WERI-Rb-1 (cell line): Measurements from ENCODE around the gene CMIP.

Experiments used
- DNase-seq: peaks from one replicate; pipeline ENCODE4 v3.0.0-alpha.2; 2020
- H3K27ac ChIP-seq: fragments of 250-450 bp; sonication (Bioruptor Pico); 2 replicates; pipeline ENCODE4 v1.5.1; 2020; ENCODE audit warnings: mild to moderate bottlenecking, moderate library complexity
- H3K27me3 ChIP-seq: fragments of 250-450 bp; sonication (Bioruptor Pico); 2 replicates; pipeline ENCODE4 v1.5.1; 2021; ENCODE audit warnings: mild to moderate bottlenecking, low read depth, moderate library complexity; ENCODE audit not compliant: insufficient read depth, severe bottlenecking
- H3K36me3 ChIP-seq: fragments of 250-450 bp; sonication (Bioruptor Pico); 2 replicates; pipeline ENCODE4 v1.5.1; 2020; ENCODE audit warnings: mild to moderate bottlenecking, moderate library complexity
- H3K4me3 ChIP-seq: 2 replicates; pipeline ENCODE4 v1.5.1; 2011; ENCODE audit warnings: low read depth, mild to moderate bottlenecking, control low read depth, low read length
- H3K9me3 ChIP-seq: fragments of 250-450 bp; sonication (Bioruptor Pico); 2 replicates; pipeline ENCODE4 v1.5.1; 2021; ENCODE audit warnings: mild to moderate bottlenecking, moderate library complexity; ENCODE audit not compliant: severe bottlenecking
- CTCF ChIP-seq: IDR thresholded peaks from 2 replicates; pipeline ENCODE4 v1.5.1; 2011; ENCODE audit warnings: low read depth, mild to moderate bottlenecking, control low read depth, inconsistent platforms, low read length

Gene CMIP

GRCh38 chr16:81526199-81526598, 81.6 kb downstream of the CMIP start:
- no peak for DNase-seq
- Histone ChIP-seq H3K9me3 (no peaks in the 10 kb centered on the region), H3K36me3 (no peaks in the 10 kb centered on the region), H3K27me3 (no peaks in the 10 kb centered on the region), H3K27ac (no peak overlapping the region), H3K4me3 (no peak overlapping the region)
- no peak for TF ChIP-seq CTCF

GRCh38 chr16:81526935-81527334, 82.3 kb downstream of the CMIP start:
- no peak overlapping the region for H3K27ac ChIP-seq
- no peaks in the 10 kb centered on the region for H3K27me3 ChIP-seq
- no peaks in the 10 kb centered on the region for H3K36me3 ChIP-seq
- no peaks in the 10 kb centered on the region for H3K9me3 ChIP-seq
- TF ChIP-seq CTCF: no peak
- H3K4me3 ChIP-seq: no peak overlapping the region
- DNase-seq: no peak

DNA sequence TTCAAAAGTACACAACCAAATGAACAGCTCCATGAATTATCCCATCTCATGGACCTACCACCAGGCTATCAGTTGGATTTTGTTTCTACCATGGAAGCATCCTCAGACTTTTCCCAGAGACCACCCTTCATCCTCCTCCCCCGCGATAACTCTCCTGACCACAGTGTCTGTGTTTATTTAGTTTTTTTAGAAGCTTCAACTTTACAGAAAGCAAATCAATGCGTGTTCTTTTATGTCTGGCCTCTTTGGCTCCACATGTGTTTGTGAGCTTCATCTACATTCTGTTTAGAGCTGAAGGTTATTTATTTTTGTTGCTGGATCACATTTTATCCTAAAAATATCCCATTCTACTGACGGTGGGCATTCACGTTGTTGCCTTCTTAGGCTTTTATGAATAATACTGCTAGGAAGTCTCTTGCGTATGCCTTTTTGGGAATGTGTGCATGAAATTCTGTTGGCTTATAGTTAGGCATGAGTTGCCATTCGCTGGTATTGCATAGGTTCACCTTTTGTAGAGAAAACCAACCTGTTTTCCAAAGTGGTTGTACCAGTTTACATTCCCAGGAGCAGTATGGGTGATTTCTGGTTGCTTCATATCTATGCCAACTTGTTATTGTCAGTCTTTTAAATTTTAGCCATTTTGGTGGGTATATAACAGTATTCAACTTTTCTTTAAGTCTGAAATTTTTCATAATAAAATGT, 83.0 kb downstream of the CMIP start:
- no peak overlapping the region for H3K4me3 ChIP-seq
- no peak for DNase-seq
- H3K9me3 ChIP-seq: no peaks in the 10 kb centered on the region
- no peak for TF ChIP-seq CTCF
- H3K36me3 ChIP-seq: no peaks in the 10 kb centered on the region
- H3K27ac ChIP-seq: no peak overlapping the region
- no peaks in the 10 kb centered on the region for H3K27me3 ChIP-seq

GRCh38 chr16:81528256-81528655, 83.6 kb downstream of the CMIP start:
- H3K27me3 ChIP-seq: no peaks in the 10 kb centered on the region
- H3K4me3 ChIP-seq: no peak overlapping the region
- H3K27ac ChIP-seq: no peak overlapping the region
- DNase-seq: no peak
- H3K36me3 ChIP-seq: no peaks in the 10 kb centered on the region
- no peak for TF ChIP-seq CTCF
- H3K9me3 ChIP-seq: no peaks in the 10 kb centered on the region

GRCh38 chr16:81530296-81530721, 85.7 kb downstream of the CMIP start:
- H3K27ac ChIP-seq: no peak overlapping the region
- no peaks in the 10 kb centered on the region for H3K9me3 ChIP-seq
- no peak overlapping the region for H3K4me3 ChIP-seq
- no peak for DNase-seq
- no peaks in the 10 kb centered on the region for H3K36me3 ChIP-seq
- TF ChIP-seq CTCF: no peak
- no peaks in the 10 kb centered on the region for H3K27me3 ChIP-seq

- H3K9me3 ChIP-seq: no peaks in the 10 kb centered on the region
- no peak overlapping the region for H3K4me3 ChIP-seq
- H3K36me3 ChIP-seq: no peaks in the 10 kb centered on the region
- H3K27ac ChIP-seq: no peak overlapping the region
- DNase-seq: no peak
- no peak for TF ChIP-seq CTCF
- H3K27me3 ChIP-seq: no peaks in the 10 kb centered on the region
Observed at GRCh38 chr16:81530814-81531213, 86.2 kb downstream of the CMIP start.
